GM23338 (cell line): ENCODE results near the gene CELSR3. TPM values are rescaled to one million over a fixed set of nuclear protein-coding genes. Genes with fewer than 3 reads are reported as not detected.

Experiments
- ATAC-seq: fragments of 200-7000 bp; cut with Tn5 transposase; 3 replicates; pipeline ENCODE4 v1.9.1; 2020
- DNase-seq: peaks from one replicate; pipeline ENCODE4 v3.0.0-alpha.2; 2015; ENCODE audit warnings: low spot score
- H2AFZ ChIP-seq: fragments of 200-600 bp; sonication (generic); 2 replicates; pipeline ENCODE4 v1.8.0; 2016; ENCODE audit warnings: antibody characterized with exemption, mild to moderate bottlenecking, moderate library complexity
- H3F3A ChIP-seq: fragments of 200-600 bp; sonication (generic); replicated peaks from 2 replicates; pipeline ENCODE4 v1.8.0; 2017; ENCODE audit warnings: antibody characterized with exemption, mixed run types, low read depth
- H3K27ac ChIP-seq: fragments of 200-600 bp; sonication (generic); 2 replicates; pipeline ENCODE4 v1.6.1; 2016; ENCODE audit warnings: low read depth
- H3K27me3 ChIP-seq: fragments of 200-600 bp; sonication (generic); 2 replicates; pipeline ENCODE4 v1.8.0; 2016; ENCODE audit warnings: mild to moderate bottlenecking, mixed run types, moderate library complexity; ENCODE audit not compliant: insufficient read depth
- H3K36me3 ChIP-seq: fragments of 200-600 bp; sonication (generic); 2 replicates; pipeline ENCODE4 v1.8.0; 2016; ENCODE audit warnings: mild to moderate bottlenecking; ENCODE audit not compliant: insufficient read depth
- H3K4me1 ChIP-seq: fragments of 200-600 bp; sonication (generic); 2 replicates; pipeline ENCODE4 v1.8.0; 2016; ENCODE audit warnings: mild to moderate bottlenecking, moderate library complexity; ENCODE audit not compliant: insufficient read depth
- H3K4me2 ChIP-seq: fragments of 200-600 bp; sonication (generic); 2 replicates; pipeline ENCODE4 v1.7.1; 2017; ENCODE audit warnings: mixed run types
- H3K4me3 ChIP-seq: fragments of 200-600 bp; sonication (generic); 2 replicates; pipeline ENCODE4 v1.6.1; 2016; ENCODE audit warnings: mixed run types
- H3K79me2 ChIP-seq: fragments of 200-600 bp; sonication (generic); replicated peaks from 2 replicates; pipeline ENCODE4 v1.8.0; 2017; ENCODE audit warnings: mild to moderate bottlenecking; ENCODE audit not compliant: insufficient read depth
- H3K9me2 ChIP-seq: fragments of 200-600 bp; sonication (generic); 2 replicates; pipeline ENCODE4 v1.8.0; 2017; ENCODE audit not compliant: insufficient read depth
- H4K20me1 ChIP-seq: fragments of 200-600 bp; sonication (generic); replicated peaks from 2 replicates; pipeline ENCODE4 v1.8.0; 2017; ENCODE audit warnings: mild to moderate bottlenecking; ENCODE audit not compliant: insufficient read depth
- H3K27ac Mint-ChIP-seq: 2 replicates; pipeline ENCODE4 v1.8.0; 2020; ENCODE audit warnings: inconsistent platforms, mild to moderate bottlenecking, moderate library complexity, mixed read lengths
- H3K27me3 Mint-ChIP-seq: 3 replicates; pipeline ENCODE4 v1.8.0; 2022; ENCODE audit warnings: low read depth, mild to moderate bottlenecking, moderate library complexity, mixed read lengths, inconsistent platforms; ENCODE audit not compliant: insufficient read depth, poor library complexity
- H3K36me3 Mint-ChIP-seq: 3 replicates; pipeline ENCODE4 v1.8.0; 2021; ENCODE audit warnings: low read depth, mild to moderate bottlenecking, inconsistent platforms, moderate library complexity, mixed read lengths
- H3K4me1 Mint-ChIP-seq: 3 replicates; pipeline ENCODE4 v1.8.0; 2020; ENCODE audit warnings: mild to moderate bottlenecking, inconsistent platforms, mixed read lengths
- H3K4me3 Mint-ChIP-seq: 3 replicates; pipeline ENCODE4 v1.8.0; 2021; ENCODE audit warnings: moderate library complexity, mild to moderate bottlenecking, inconsistent platforms, mixed read lengths
- H3K9me3 Mint-ChIP-seq: 3 replicates; pipeline ENCODE4 v1.8.0; 2020; ENCODE audit warnings: moderate library complexity, mild to moderate bottlenecking, inconsistent platforms, mixed read lengths
- CREB1 ChIP-seq: fragments of 250-450 bp; sonication (Bioruptor Pico); IDR thresholded peaks from 2 replicates; pipeline ENCODE4 v1.5.0; 2020; ENCODE audit warnings: low read depth, mild to moderate bottlenecking, moderate library complexity
- CTCF ChIP-seq, 2 experiments: fragments of 200-600 bp in 1 of 2; sonication (generic) in 1 of 2; conservative IDR thresholded peaks; 2 replicates each; pipeline versions ENCODE4 v1.5.1 to v1.6.1; 2016 to 2017; ENCODE audit warnings: antibody characterized with exemption in 2 of 2, low read depth in 2 of 2, mild to moderate bottlenecking in 2 of 2, moderate library complexity in 1 of 2
- ETS1 ChIP-seq: IDR thresholded peaks from 2 replicates; pipeline ENCODE4 v1.6.1; 2016; ENCODE audit warnings: antibody characterized with exemption
- EZH2 ChIP-seq: fragments of 200-600 bp; sonication (generic); IDR thresholded peaks from one replicate; pipeline ENCODE4 v1.8.0; 2017; ENCODE audit warnings: antibody characterized with exemption, mild to moderate bottlenecking, low read depth; ENCODE audit not compliant: unreplicated experiment
- EZH2phosphoT487 ChIP-seq: fragments of 200-600 bp; sonication (generic); IDR thresholded peaks from one replicate; pipeline ENCODE4 v1.8.1; 2018; ENCODE audit warnings: antibody characterized with exemption; ENCODE audit not compliant: unreplicated experiment
- NANOG ChIP-seq: IDR thresholded peaks from 2 replicates; pipeline ENCODE4 v1.6.1; 2016; ENCODE audit warnings: antibody characterized with exemption, borderline replicate concordance
- POLR2AphosphoS5 ChIP-seq: IDR thresholded peaks from 2 replicates; pipeline ENCODE4 v1.6.1; 2016; ENCODE audit warnings: antibody characterized with exemption, low read depth
- STAT1 ChIP-seq: IDR thresholded peaks from one replicate; pipeline ENCODE4 v1.6.1; 2016; ENCODE audit warnings: antibody characterized with exemption; ENCODE audit not compliant: unreplicated experiment
- ZNF114 ChIP-seq: fragments of 250-450 bp; sonication (Bioruptor Pico); IDR thresholded peaks from 2 replicates; pipeline ENCODE4 v1.5.0; 2020; ENCODE audit warnings: mild to moderate bottlenecking, moderate library complexity
- ZNF331 ChIP-seq: fragments of 250-450 bp; sonication (Bioruptor Pico); IDR thresholded peaks from 2 replicates; pipeline ENCODE4 v1.5.0; 2020; ENCODE audit warnings: low read depth, mild to moderate bottlenecking, moderate library complexity
- polyA plus RNA-seq: library from polyadenylated mRNA; unstranded; fragments of >200 nt; fragmentation: Nextera tagmentation; extraction: Ambion mirVana; gene quantifications from 2 replicates; pipeline ENCODE4 v1.2.1, GENCODE V29; 2016
- total RNA-seq: library from RNA; depleted of rRNA; stranded (reverse); fragments of >200 nt; shearing (Covaris generic); gene quantifications from 2 replicates; pipeline ENCODE4 v1.2.3, GENCODE V29; 2014
- TF ChIP-seq, protein P1 (sequence below): fragments of 250-450 bp; sonication (Bioruptor Pico); IDR thresholded peaks from 2 replicates; pipeline ENCODE4 v1.5.0; 2020; ENCODE audit warnings: mild to moderate bottlenecking, moderate library complexity

Gene CELSR3
- total and polyA plus RNA-seq, 2 experiments from 2014 or later, result 7.5 to 33.3 TPM

DNA sequence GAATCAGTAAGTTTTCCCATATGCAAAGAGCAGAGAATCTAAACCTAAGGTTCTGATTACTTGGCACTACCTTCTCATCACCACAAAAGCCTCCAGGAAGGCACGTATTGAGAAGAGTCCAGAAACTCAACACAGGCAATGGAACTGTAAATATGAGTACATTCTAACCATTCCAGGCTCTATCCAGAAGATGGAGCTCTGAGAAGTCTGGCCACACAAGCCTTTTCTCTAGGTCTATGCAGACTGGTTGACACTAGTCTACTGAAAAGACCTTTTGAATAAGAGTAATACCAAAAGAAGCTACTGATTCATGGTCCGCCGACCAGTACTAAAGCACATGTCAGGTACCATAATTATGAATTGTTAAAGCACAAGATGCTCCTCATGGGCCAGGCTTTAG, 35.3 kb upstream of the CELSR3 start:
- H3K27me3 Mint-ChIP-seq, result peaks cover 4% of the 10 kb centered on the region
- peaks cover 71% of the 10 kb centered on the region for H3K36me3 Mint-ChIP-seq
- Histone ChIP-seq H3K4me3 (no peak overlapping the region), H3K27ac (peak overlapping the region; percentile 40; the same call in 1 of the 2 replicates), H3K9me2 (no peaks in the 10 kb centered on the region), H3K4me1 (peaks cover 43% of the 10 kb centered on the region), H4K20me1 (peaks cover 73% of the 10 kb centered on the region), H3K27me3 (no peaks in the 10 kb centered on the region), H3F3A (peaks cover 23% of the 10 kb centered on the region), H3K79me2 (peaks cover 94% of the 10 kb centered on the region), H2AFZ (no peak overlapping the region), H3K4me2 (no peak overlapping the region), H3K36me3 (peaks cover 32% of the 10 kb centered on the region)
- no peak overlapping the region for H3K27ac Mint-ChIP-seq
- DNase-seq (no peak), ATAC-seq (no peak)
- TF ChIP-seq EZH2phosphoT487 (no peak), CTCF (conservative IDR thresholded peaks at IDR 0.05; ENCODE audit: low read depth in 2 of 2) (peak in 1 of 2 experiments; percentile 19; a peak in 2 of 4 replicates)
- no peak overlapping the region for H3K4me3 Mint-ChIP-seq
- no peaks in the 10 kb centered on the region; the same call in 2 of the 3 replicates for H3K9me3 Mint-ChIP-seq
- H3K4me1 Mint-ChIP-seq, result peaks cover 33% of the 10 kb centered on the region

DNA sequence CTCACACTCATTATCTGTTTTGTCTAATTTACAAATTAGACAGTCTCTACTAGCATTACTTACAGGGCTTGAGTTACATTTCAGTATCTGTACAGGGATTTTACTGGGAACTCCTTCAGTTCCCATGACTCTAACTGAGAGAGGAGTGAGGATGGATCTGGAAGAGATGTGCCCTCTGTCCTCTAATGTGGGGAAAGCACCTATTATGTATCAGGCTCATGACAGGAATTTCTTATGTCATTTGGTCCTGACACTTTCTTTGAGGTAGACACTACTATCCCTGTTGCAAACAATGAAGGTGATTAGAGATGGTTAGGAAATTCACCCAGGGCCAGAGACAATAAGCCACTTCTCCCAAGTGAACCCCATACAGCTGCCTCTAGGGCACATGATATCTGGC, 33.9 kb upstream of the CELSR3 start:
- peaks cover 31% of the 10 kb centered on the region for H3K4me1 ChIP-seq
- H3K27ac ChIP-seq, result peak overlapping the region; percentile 39
- peaks cover 72% of the 10 kb centered on the region for H3K36me3 Mint-ChIP-seq
- H3K4me2 ChIP-seq, result peak overlapping the region; percentile 62
- no peaks in the 10 kb centered on the region for H3K9me3 Mint-ChIP-seq
- ATAC-seq, result no peak
- H3K27me3 ChIP-seq, result no peaks in the 10 kb centered on the region
- peaks cover 88% of the 10 kb centered on the region for H3K79me2 ChIP-seq
- no peak overlapping the region for H3K4me3 Mint-ChIP-seq
- DNase-seq, result no peak
- H3F3A ChIP-seq, result peaks cover 28% of the 10 kb centered on the region
- H3K36me3 ChIP-seq, result peaks cover 42% of the 10 kb centered on the region
- peaks cover 24% of the 10 kb centered on the region for H3K4me1 Mint-ChIP-seq
- H3K4me3 ChIP-seq, result 0 out of 2 replicates have a peak overlapping the region, but pooled peaks have one; percentile 14
- H2AFZ ChIP-seq, result no peak overlapping the region
- H3K9me2 ChIP-seq, result no peaks in the 10 kb centered on the region
- H3K27me3 Mint-ChIP-seq, result no peaks in the 10 kb centered on the region
- peaks cover 74% of the 10 kb centered on the region for H4K20me1 ChIP-seq
- H3K27ac Mint-ChIP-seq, result no peak overlapping the region
- TF ChIP-seq ZNF331 (CRISPR knock-in tag), result no peak
- no peak for TF ChIP-seq CTCF (conservative IDR thresholded peaks at IDR 0.05; ENCODE audit: low read depth in 2 of 2)
- TF ChIP-seq, protein P1, sequence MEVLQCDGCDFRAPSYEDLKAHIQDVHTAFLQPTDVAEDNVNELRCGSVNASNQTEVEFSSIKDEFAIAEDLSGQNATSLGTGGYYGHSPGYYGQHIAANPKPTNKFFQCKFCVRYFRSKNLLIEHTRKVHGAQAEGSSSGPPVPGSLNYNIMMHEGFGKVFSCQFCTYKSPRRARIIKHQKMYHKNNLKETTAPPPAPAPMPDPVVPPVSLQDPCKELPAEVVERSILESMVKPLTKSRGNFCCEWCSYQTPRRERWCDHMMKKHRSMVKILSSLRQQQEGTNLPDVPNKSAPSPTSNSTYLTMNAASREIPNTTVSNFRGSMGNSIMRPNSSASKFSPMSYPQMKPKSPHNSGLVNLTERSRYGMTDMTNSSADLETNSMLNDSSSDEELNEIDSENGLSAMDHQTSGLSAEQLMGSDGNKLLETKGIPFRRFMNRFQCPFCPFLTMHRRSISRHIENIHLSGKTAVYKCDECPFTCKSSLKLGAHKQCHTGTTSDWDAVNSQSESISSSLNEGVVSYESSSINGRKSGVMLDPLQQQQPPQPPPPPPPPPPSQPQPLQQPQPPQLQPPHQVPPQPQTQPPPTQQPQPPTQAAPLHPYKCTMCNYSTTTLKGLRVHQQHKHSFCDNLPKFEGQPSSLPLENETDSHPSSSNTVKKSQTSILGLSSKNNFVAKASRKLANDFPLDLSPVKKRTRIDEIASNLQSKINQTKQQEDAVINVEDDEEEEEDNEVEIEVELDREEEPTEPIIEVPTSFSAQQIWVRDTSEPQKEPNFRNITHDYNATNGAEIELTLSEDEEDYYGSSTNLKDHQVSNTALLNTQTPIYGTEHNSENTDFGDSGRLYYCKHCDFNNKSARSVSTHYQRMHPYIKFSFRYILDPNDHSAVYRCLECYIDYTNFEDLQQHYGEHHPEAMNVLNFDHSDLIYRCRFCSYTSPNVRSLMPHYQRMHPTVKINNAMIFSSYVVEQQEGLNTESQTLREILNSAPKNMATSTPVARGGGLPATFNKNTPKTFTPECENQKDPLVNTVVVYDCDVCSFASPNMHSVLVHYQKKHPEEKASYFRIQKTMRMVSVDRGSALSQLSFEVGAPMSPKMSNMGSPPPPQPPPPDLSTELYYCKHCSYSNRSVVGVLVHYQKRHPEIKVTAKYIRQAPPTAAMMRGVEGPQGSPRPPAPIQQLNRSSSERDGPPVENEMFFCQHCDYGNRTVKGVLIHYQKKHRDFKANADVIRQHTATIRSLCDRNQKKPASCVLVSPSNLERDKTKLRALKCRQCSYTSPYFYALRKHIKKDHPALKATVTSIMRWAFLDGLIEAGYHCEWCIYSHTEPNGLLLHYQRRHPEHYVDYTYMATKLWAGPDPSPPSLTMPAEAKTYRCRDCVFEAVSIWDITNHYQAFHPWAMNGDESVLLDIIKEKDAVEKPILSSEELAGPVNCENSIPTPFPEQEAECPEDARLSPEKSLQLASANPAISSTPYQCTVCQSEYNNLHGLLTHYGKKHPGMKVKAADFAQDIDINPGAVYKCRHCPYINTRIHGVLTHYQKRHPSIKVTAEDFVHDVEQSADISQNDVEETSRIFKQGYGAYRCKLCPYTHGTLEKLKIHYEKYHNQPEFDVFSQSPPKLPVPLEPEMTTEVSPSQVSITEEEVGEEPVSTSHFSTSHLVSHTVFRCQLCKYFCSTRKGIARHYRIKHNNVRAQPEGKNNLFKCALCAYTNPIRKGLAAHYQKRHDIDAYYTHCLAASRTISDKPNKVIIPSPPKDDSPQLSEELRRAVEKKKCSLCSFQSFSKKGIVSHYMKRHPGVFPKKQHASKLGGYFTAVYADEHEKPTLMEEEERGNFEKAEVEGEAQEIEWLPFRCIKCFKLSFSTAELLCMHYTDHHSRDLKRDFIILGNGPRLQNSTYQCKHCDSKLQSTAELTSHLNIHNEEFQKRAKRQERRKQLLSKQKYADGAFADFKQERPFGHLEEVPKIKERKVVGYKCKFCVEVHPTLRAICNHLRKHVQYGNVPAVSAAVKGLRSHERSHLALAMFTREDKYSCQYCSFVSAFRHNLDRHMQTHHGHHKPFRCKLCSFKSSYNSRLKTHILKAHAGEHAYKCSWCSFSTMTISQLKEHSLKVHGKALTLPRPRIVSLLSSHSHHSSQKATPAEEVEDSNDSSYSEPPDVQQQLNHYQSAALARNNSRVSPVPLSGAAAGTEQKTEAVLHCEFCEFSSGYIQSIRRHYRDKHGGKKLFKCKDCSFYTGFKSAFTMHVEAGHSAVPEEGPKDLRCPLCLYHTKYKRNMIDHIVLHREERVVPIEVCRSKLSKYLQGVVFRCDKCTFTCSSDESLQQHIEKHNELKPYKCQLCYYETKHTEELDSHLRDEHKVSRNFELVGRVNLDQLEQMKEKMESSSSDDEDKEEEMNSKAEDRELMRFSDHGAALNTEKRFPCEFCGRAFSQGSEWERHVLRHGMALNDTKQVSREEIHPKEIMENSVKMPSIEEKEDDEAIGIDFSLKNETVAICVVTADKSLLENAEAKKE (CRISPR knock-in tag), result no peak
- TF ChIP-seq CREB1 (CRISPR knock-in tag), result no peak
- no peak for TF ChIP-seq STAT1
- no peak for TF ChIP-seq EZH2phosphoT487
- TF ChIP-seq NANOG, result no peak
- TF ChIP-seq ZNF114 (CRISPR knock-in tag), result no peak
- TF ChIP-seq EZH2, result no peak
- TF ChIP-seq ETS1, result no peak
- no peak for TF ChIP-seq POLR2AphosphoS5
